NCI-H2196 (cell line): ENCODE data around the gene ZMYND11.
"Not testable (repeated sequence)": the region's sequence is repeated elsewhere in the genome, so short reads cannot be mapped to it uniquely, and the experiment has no call there.

Source experiments
- DNase-seq: peaks from one replicate; lab custom pipeline; 2025; ENCODE audit not compliant: unreplicated experiment; lab: John Stamatoyannopoulos, UW

Gene ZMYND11

GRCh38 chr10:241966-242643 is 106.8 kb downstream of the ZMYND11 start:
- DNase-seq = no peak

GRCh38 chr10:244227-244626 is 109.0 kb downstream of the ZMYND11 start:
- no peak for DNase-seq

GRCh38 chr10:246431-246830 is 111.2 kb downstream of the ZMYND11 start:
- no peak for DNase-seq

- DNase-seq = no peak
Observed at GRCh38 chr10:247480-247879, 112.2 kb downstream of the ZMYND11 start.

- no peak for DNase-seq
Observed at GRCh38 chr10:248307-248706, 113.1 kb downstream of the ZMYND11 start.

GRCh38 chr10:251982-252582 is 116.8 kb downstream of the ZMYND11 start:
- no peak for DNase-seq

GRCh38 chr10:260819-261429 is 125.7 kb downstream of the ZMYND11 start:
- DNase-seq = no peak

GRCh38 chr10:264160-265073 is 129.2 kb downstream of the ZMYND11 start:
- DNase-seq = not testable (repeated sequence)

GRCh38 chr10:265074-265440 is 129.8 kb downstream of the ZMYND11 start:
- DNase-seq = not testable (repeated sequence)

GRCh38 chr10:265816-266588 is 130.7 kb downstream of the ZMYND11 start:
- not testable (repeated sequence) for DNase-seq

GRCh38 chr10:266974-267425 is 131.7 kb downstream of the ZMYND11 start:
- DNase-seq = no peak

- no peak for DNase-seq
Observed at GRCh38 chr10:267705-268104, 132.4 kb downstream of the ZMYND11 start.

GRCh38 chr10:269440-270074 is 134.3 kb downstream of the ZMYND11 start:
- DNase-seq = no peak

- no peak for DNase-seq
Observed at GRCh38 chr10:271201-271600, 135.9 kb downstream of the ZMYND11 start.

GRCh38 chr10:271722-272121 is 136.5 kb downstream of the ZMYND11 start:
- DNase-seq = no peak

- DNase-seq = no peak
Observed at GRCh38 chr10:273088-273487, 137.8 kb downstream of the ZMYND11 start.

GRCh38 chr10:274866-275265 is 139.6 kb downstream of the ZMYND11 start:
- DNase-seq = no peak

GRCh38 chr10:275680-276079 is 140.4 kb downstream of the ZMYND11 start:
- no peak for DNase-seq

GRCh38 chr10:277963-278362 is 142.7 kb downstream of the ZMYND11 start:
- no peak for DNase-seq

GRCh38 chr10:278707-279106 is 143.5 kb downstream of the ZMYND11 start:
- no peak for DNase-seq
